ENCODE results near the gene CBFA2T2. TPM values are rescaled to one million over a fixed set of nuclear protein-coding genes. Genes with fewer than 3 reads are reported as not detected.

The CBFA2T2 gene
- total RNA-seq, 1 experiment from 2014 or later, result 15.4 TPM

- no peak for DNase-seq (ENCODE audit: unreplicated experiment)
- POLR2A ChIA-PET, result interaction anchor here (0.8 kb wide), 1 partner anchor 172 kb away, joined by 3 read pairs; no protein-coding TSS in a partner anchor
- peaks cover 4% of the 10 kb centered on the region for H3K36me3 Mint-ChIP-seq (ENCODE audit: insufficient read depth, unreplicated experiment)
- H3K4me3 Mint-ChIP-seq (ENCODE audit: unreplicated experiment), result no peak overlapping the region
- H3K27ac Mint-ChIP-seq (ENCODE audit: low read depth, unreplicated experiment), result no peak overlapping the region
- H3K27me3 Mint-ChIP-seq (ENCODE audit: insufficient read depth, unreplicated experiment), result no peaks in the 10 kb centered on the region
- CTCF ChIA-PET, result interaction anchor here (0.6 kb wide), 1 partner anchor 90 kb away, joined by 3 read pairs; no protein-coding TSS in a partner anchor
- H3K4me1 Mint-ChIP-seq (ENCODE audit: insufficient read depth, unreplicated experiment), result peaks cover 13% of the 10 kb centered on the region
- no peak for TF ChIP-seq CTCF (IDR thresholded peaks at IDR 0.05; ENCODE audit: unreplicated experiment)
- intact Hi-C loops (cut with micrococcal nuclease), result loop anchor here (10.0 kb wide), 1 partner anchor 126 kb away; the partner anchor contains the start of gene CHMP4B
- H3K9me3 Mint-ChIP-seq (ENCODE audit: unreplicated experiment), result no peaks in the 10 kb centered on the region
- BruUV-seq (replicated peaks), result no TSS peak
Measured at GRCh38 chr20:33688938-33689424, 199.1 kb downstream of the CBFA2T2 start.

DNA sequence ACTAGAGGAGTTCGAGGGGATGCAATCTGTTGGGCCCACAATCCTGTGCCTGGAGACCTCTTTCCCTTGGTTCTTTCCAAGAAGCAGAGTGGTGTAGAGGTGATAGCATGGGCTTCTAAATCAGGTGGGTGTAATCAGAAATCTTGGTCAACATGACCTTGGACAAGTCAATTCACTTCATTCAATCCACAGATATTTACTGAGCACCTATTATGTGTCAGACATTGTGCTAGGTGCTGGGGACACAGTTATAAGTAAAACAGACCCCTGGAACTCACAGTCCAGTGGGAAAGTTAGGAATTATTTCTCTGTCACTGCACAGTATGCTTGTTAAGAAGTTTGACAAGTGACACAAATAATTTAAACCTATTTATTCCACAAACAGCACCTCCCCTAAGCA, 199.6 kb downstream of the CBFA2T2 start:
- ChIA-PET POLR2A (interaction anchor here (0.5 to 0.8 kb wide), 2 partner anchors 171 to 1477 kb away, joined by 3 read pairs; no protein-coding TSS in a partner anchor), CTCF (interaction anchor here (0.6 kb wide), 1 partner anchor 91 kb away, joined by 3 read pairs; no protein-coding TSS in a partner anchor)
- intact Hi-C loops (cut with micrococcal nuclease), result loop anchor here (10.0 kb wide), 1 partner anchor 125 kb away; the partner anchor contains the start of gene CHMP4B
- DNase-seq (ENCODE audit: unreplicated experiment), result no peak
- no peak for TF ChIP-seq CTCF (IDR thresholded peaks at IDR 0.05; ENCODE audit: unreplicated experiment)
- Mint-ChIP-seq H3K36me3 (ENCODE audit: insufficient read depth, unreplicated experiment) (peaks cover 4% of the 10 kb centered on the region), H3K9me3 (ENCODE audit: unreplicated experiment) (no peaks in the 10 kb centered on the region), H3K27me3 (ENCODE audit: insufficient read depth, unreplicated experiment) (no peaks in the 10 kb centered on the region), H3K27ac (ENCODE audit: low read depth, unreplicated experiment) (no peak overlapping the region), H3K4me1 (ENCODE audit: insufficient read depth, unreplicated experiment) (peaks cover 13% of the 10 kb centered on the region), H3K4me3 (ENCODE audit: unreplicated experiment) (no peak overlapping the region)
- no TSS peak for BruUV-seq (replicated peaks)

DNA sequence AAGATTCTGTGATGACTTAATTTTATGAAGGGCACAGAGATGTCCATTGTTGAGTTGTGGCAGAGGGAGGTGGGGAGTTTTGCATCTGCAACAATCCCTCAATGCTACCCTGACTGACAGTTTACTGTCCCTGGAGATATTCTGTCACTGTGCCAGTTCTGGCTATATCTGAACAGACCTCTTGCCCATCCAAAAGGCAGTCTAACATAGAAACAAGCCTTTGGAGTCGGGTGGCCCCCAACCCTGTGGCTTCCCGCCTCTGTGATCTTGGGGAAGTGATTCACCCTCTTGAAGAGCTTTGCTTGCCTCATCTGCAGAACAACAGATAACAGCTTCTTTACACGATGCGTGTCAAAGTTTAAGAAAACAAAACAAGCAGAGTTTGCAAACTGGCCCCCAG, 200.1 kb downstream of the CBFA2T2 start:
- ChIA-PET POLR2A (interaction anchor here (0.5 kb wide), 1 partner anchor 1478 kb away, joined by 3 read pairs; no protein-coding TSS in a partner anchor), CTCF (no interaction called here)
- peaks cover 9% of the 10 kb centered on the region for H3K4me1 Mint-ChIP-seq (ENCODE audit: insufficient read depth, unreplicated experiment)
- no peaks in the 10 kb centered on the region for H3K9me3 Mint-ChIP-seq (ENCODE audit: unreplicated experiment)
- peaks cover 3% of the 10 kb centered on the region for H3K36me3 Mint-ChIP-seq (ENCODE audit: insufficient read depth, unreplicated experiment)
- H3K27me3 Mint-ChIP-seq (ENCODE audit: insufficient read depth, unreplicated experiment), result no peaks in the 10 kb centered on the region
- DNase-seq (ENCODE audit: unreplicated experiment), result no peak
- no peak for TF ChIP-seq CTCF (IDR thresholded peaks at IDR 0.05; ENCODE audit: unreplicated experiment)
- no TSS peak for BruUV-seq (replicated peaks)
- intact Hi-C loops (cut with micrococcal nuclease), result loop anchor here (10.0 kb wide), 1 partner anchor 125 kb away; the partner anchor contains the start of gene CHMP4B
- no peak overlapping the region for H3K27ac Mint-ChIP-seq (ENCODE audit: low read depth, unreplicated experiment)
- no peak overlapping the region for H3K4me3 Mint-ChIP-seq (ENCODE audit: unreplicated experiment)

DNA sequence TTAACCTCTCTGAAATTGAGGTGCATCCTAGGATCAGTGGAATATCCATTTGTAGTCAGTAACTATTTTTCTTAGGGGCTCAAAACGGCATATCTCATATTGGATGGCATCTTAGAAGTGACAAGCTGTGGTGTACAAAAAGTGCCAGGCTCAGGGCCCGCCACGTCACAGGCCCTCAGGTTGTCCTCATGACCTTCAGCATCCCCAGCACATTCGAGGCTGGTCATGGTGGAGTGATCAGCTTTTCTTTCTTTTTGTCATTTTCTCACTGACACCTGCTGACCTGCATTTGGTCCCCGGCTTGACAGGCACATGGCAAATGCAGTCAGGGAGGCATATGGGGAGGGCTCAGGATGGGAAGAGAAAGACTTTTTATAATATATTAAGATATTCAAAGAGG, 203.4 kb downstream of the CBFA2T2 start:
- ChIA-PET POLR2A (interaction anchor here (0.7 to 0.8 kb wide), 2 partner anchors 14 to 126 kb away, joined by 3 to 4 read pairs; no protein-coding TSS in a partner anchor), CTCF (interaction anchor here (0.6 kb wide), 1 partner anchor 318 kb away, joined by 3 read pairs; no protein-coding TSS in a partner anchor)
- no TSS peak for BruUV-seq (replicated peaks)
- no peak overlapping the region for H3K27ac Mint-ChIP-seq (ENCODE audit: low read depth, unreplicated experiment)
- intact Hi-C loops (cut with micrococcal nuclease), result no loop called here
- no peaks in the 10 kb centered on the region for H3K27me3 Mint-ChIP-seq (ENCODE audit: insufficient read depth, unreplicated experiment)
- no peaks in the 10 kb centered on the region for H3K36me3 Mint-ChIP-seq (ENCODE audit: insufficient read depth, unreplicated experiment)
- no peak overlapping the region for H3K4me3 Mint-ChIP-seq (ENCODE audit: unreplicated experiment)
- H3K9me3 Mint-ChIP-seq (ENCODE audit: unreplicated experiment), result no peaks in the 10 kb centered on the region
- no peak for TF ChIP-seq CTCF (IDR thresholded peaks at IDR 0.05; ENCODE audit: unreplicated experiment)
- DNase-seq (ENCODE audit: unreplicated experiment), result no peak
- no peaks in the 10 kb centered on the region for H3K4me1 Mint-ChIP-seq (ENCODE audit: insufficient read depth, unreplicated experiment)
